AG04449 (cell line): ENCODE measurements around the gene SIGLEC6.

Experiments
- CTCF ChIA-PET: fragments of 350-600 bp; formaldehyde crosslinking; extraction: SDS; loops from one replicate; lab custom pipeline; 2021; ENCODE audit warnings: antibody characterized with exemption; lab: Yijun Ruan, JAX
- POLR2A ChIA-PET: fragments of 400-600, 350-600 bp; formaldehyde crosslinking; extraction: SDS; loops from one replicate; lab custom pipeline; 2020; ENCODE audit warnings: antibody characterized with exemption, inconsistent platforms; lab: Yijun Ruan, JAX
- DNase-seq: peaks from one replicate; pipeline ENCODE4 v3.0.0-alpha.2; 2010; ENCODE audit warnings: low read depth, low spot score
- H3K4me3 ChIP-seq: 2 replicates; pipeline ENCODE4 v1.5.1; 2011; ENCODE audit warnings: low read depth, mild to moderate bottlenecking, control low read depth, low read length
- CTCF ChIP-seq: IDR thresholded peaks from one replicate; pipeline ENCODE4 v1.5.1; 2011; ENCODE audit warnings: mild to moderate bottlenecking, moderate library complexity, low read length, control low read depth, inconsistent platforms; ENCODE audit not compliant: insufficient read depth; ENCODE audit errors: missing control alignments

Gene SIGLEC6

GRCh38 chr19:51546650-51547396 is 15.4 kb upstream of the SIGLEC6 start:
- DNase-seq: no peak
- TF ChIP-seq CTCF: no peak
- ChIA-PET CTCF (interaction anchor here (1.2 kb wide), 1 partner anchor 32 kb away, joined by 3 read pairs; no protein-coding TSS in a partner anchor), POLR2A (no interaction called here)
- no peak overlapping the region for H3K4me3 ChIP-seq

DNA sequence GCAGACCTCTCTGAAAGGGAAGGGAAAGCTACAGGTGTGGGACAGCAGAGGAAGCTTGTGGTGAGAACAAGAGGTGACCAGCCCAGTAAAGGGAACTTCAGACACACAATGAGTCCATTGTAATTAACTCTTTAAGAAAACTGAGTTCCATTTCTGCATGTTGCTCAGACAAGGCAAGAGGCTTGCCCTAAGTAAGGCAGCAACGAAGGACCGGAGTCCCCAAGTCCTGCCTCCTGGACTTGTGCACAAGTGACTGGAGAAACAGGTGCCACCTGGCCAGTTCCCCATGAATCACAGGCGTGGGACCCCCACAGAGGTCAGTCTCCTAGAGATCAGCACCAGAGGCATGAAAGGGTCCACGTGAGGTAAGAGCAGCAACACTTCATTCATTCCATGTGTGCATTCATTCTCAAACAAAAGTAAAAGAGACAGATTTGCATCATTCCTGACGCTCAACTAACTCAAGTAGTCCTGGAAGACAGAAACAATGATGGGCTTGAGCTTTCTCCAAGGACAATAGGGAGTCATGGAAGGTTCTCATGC is 14.7 kb upstream of the SIGLEC6 start:
- no peak overlapping the region for H3K4me3 ChIP-seq
- ChIA-PET POLR2A (no interaction called here), CTCF (no interaction called here)
- no peak for TF ChIP-seq CTCF
- DNase-seq: no peak

DNA sequence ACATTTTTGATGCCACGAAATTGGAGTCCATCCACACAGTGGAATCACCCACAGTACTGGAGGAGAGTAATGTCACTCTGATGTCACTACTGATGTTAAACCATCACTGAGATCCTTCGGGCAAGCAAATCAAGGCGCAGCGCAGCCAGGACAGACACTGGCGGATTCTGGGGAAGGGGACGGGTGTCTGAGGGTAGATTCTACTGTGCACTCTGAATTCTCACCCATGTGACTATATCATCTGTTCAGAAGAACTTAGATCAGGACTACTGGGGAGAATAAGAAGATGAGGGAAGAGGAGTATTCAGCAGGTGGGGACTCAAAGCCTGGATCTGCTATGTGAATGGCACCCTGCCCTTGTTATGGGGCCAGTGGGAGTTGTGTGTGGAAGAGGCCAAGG is 12.6 kb upstream of the SIGLEC6 start:
- ChIA-PET CTCF (no interaction called here), POLR2A (no interaction called here)
- TF ChIP-seq CTCF: no peak
- no peak for DNase-seq
- H3K4me3 ChIP-seq: no peak overlapping the region

DNA sequence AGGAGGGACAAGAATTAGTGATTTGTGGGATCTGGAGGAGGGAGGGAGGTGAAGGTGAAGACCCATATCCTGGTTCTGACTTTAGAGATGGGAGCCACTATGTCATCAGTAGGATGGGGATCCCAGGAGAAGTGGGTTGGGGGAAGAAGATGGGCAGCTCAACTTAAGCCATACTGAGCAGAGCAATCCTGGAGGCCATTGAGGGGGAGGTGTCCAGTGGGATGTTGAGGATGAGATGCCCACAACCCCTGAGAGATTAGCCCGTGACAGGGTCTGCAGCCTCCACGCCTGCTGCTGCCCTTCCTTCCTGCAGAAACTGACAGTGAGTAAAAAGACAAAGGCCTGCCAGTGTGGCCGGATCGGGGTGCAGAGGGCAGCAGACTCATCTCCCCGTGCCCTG is 11.2 kb upstream of the SIGLEC6 start:
- no peak overlapping the region for H3K4me3 ChIP-seq
- no peak for TF ChIP-seq CTCF
- POLR2A ChIA-PET: no interaction called here
- no peak for DNase-seq
- CTCF ChIA-PET: no interaction called here

GRCh38 chr19:51541458-51542357 is 10.2 kb upstream of the SIGLEC6 start:
- no peak for DNase-seq
- CTCF ChIA-PET: interaction anchor here (2.7 kb wide), 1 partner anchor 26 kb away, joined by 7 read pairs; no protein-coding TSS in a partner anchor
- TF ChIP-seq CTCF: no peak
- no peak overlapping the region for H3K4me3 ChIP-seq
- POLR2A ChIA-PET: no interaction called here
